GM19239 (cell line): ENCODE results near the gene CDC16.
"Not testable (repeated sequence)": the region's sequence is repeated elsewhere in the genome, so short reads cannot be mapped to it uniquely, and the experiment has no call there.

Experiments
- DNase-seq: peaks from one replicate; pipeline ENCODE4 v3.0.0; 2011; ENCODE audit warnings: low spot score; ENCODE audit not compliant: insufficient read length
- FAIRE-seq: peaks from 2 replicates; lab custom pipeline; 2011; peaks lifted over from hg19 to GRCh38; lab: Jason Lieb, UNC

Gene CDC16

GRCh38 chr13:114226088-114226487, 8.6 kb upstream of the CDC16 start:
- no peak for DNase-seq
- FAIRE-seq: no peak

GRCh38 chr13:114226699-114227323, 7.9 kb upstream of the CDC16 start:
- peak; percentile 72 for DNase-seq
- FAIRE-seq: peak; percentile 97

- DNase-seq: no peak
- FAIRE-seq: no peak
Observed at GRCh38 chr13:114227528-114227927, 7.2 kb upstream of the CDC16 start.

GRCh38 chr13:114228176-114228575, 6.5 kb upstream of the CDC16 start:
- FAIRE-seq: no peak

GRCh38 chr13:114229506-114229905, 5.2 kb upstream of the CDC16 start:
- DNase-seq (no peak), FAIRE-seq (no peak)

More at GRCh38 chr13:114228176-114228575, 6.5 kb upstream of the CDC16 start:
- no peak for DNase-seq

- DNase-seq (no peak), FAIRE-seq (no peak)
Observed at GRCh38 chr13:114230117-114230516, 4.6 kb upstream of the CDC16 start.

GRCh38 chr13:114230575-114230974, 4.1 kb upstream of the CDC16 start:
- FAIRE-seq: no peak

GRCh38 chr13:114231886-114232285, 2.8 kb upstream of the CDC16 start:
- FAIRE-seq: no peak
- no peak for DNase-seq

More at GRCh38 chr13:114230575-114230974, 4.1 kb upstream of the CDC16 start:
- no peak for DNase-seq

- DNase-seq (no peak), FAIRE-seq (peak; percentile 70)
Observed at GRCh38 chr13:114234266-114234644, 442 bp upstream of the CDC16 start.

- peak; percentile 51 for FAIRE-seq
Observed at GRCh38 chr13:114235697-114236096, 1.0 kb downstream of the CDC16 start.

GRCh38 chr13:114236227-114236626, 1.5 kb downstream of the CDC16 start:
- DNase-seq: no peak
- FAIRE-seq: no peak

More at GRCh38 chr13:114235697-114236096, 1.0 kb downstream of the CDC16 start:
- no peak for DNase-seq

GRCh38 chr13:114237415-114238112, 2.9 kb downstream of the CDC16 start:
- DNase-seq (no peak), FAIRE-seq (no peak)

- no peak for FAIRE-seq
- DNase-seq: no peak
Observed at GRCh38 chr13:114241918-114242317, 7.2 kb downstream of the CDC16 start.

GRCh38 chr13:114243971-114244370, 9.3 kb downstream of the CDC16 start:
- DNase-seq: no peak
- FAIRE-seq: no peak

GRCh38 chr13:114244637-114245036, 9.9 kb downstream of the CDC16 start:
- DNase-seq: no peak
- no peak for FAIRE-seq

GRCh38 chr13:114248011-114248410, 13.3 kb downstream of the CDC16 start:
- FAIRE-seq: no peak
- DNase-seq: no peak

GRCh38 chr13:114249077-114249476, 14.4 kb downstream of the CDC16 start:
- FAIRE-seq (no peak), DNase-seq (no peak)

- not testable (repeated sequence) for DNase-seq
Observed at GRCh38 chr13:114251639-114252440, 17.1 kb downstream of the CDC16 start.

GRCh38 chr13:114256547-114256946, 21.9 kb downstream of the CDC16 start:
- FAIRE-seq: no peak
- DNase-seq: no peak

More at GRCh38 chr13:114251639-114252440, 17.1 kb downstream of the CDC16 start:
- not testable (repeated sequence) for FAIRE-seq

GRCh38 chr13:114257014-114257413, 22.3 kb downstream of the CDC16 start:
- no peak for DNase-seq
- FAIRE-seq: no peak

- DNase-seq: no peak
- no peak for FAIRE-seq
Observed at GRCh38 chr13:114258589-114258988, 23.9 kb downstream of the CDC16 start.
